Astrocyte (in vitro differentiated cells and primary cell): ENCODE measurements around the gene IRF4. TPM values are rescaled to one million over a fixed set of nuclear protein-coding genes. Genes with fewer than 3 reads are reported as not detected.

Experiments used
- DNase-seq: peaks from one replicate; pipeline ENCODE4 v3.0.0-alpha.2; 2010; ENCODE audit warnings: low read depth
- FAIRE-seq: peaks from 2 replicates; lab custom pipeline; 2011; peaks lifted over from hg19 to GRCh38; lab: Jason Lieb, UNC
- H2AFZ ChIP-seq: 2 replicates; pipeline ENCODE4 v1.6.0; 2012; ENCODE audit warnings: low read depth, low read length, inconsistent platforms
- H3K27ac ChIP-seq: 2 replicates; pipeline ENCODE4 v1.5.1; 2011; ENCODE audit warnings: low read depth, low read length, inconsistent platforms
- H3K27me3 ChIP-seq: 2 replicates; pipeline ENCODE4 v1.6.0; 2011; ENCODE audit warnings: low read length, inconsistent platforms; ENCODE audit not compliant: insufficient read depth
- H3K36me3 ChIP-seq: 2 replicates; pipeline ENCODE4 v1.5.1; 2011; ENCODE audit warnings: low read length, inconsistent platforms; ENCODE audit not compliant: insufficient read depth
- H3K4me1 ChIP-seq: 2 replicates; pipeline ENCODE4 v1.5.1; 2011; ENCODE audit warnings: low read length, inconsistent platforms; ENCODE audit not compliant: insufficient read depth
- H3K4me2 ChIP-seq: 2 replicates; pipeline ENCODE4 v1.6.0; 2012; ENCODE audit warnings: low read length, inconsistent platforms
- H3K4me3 ChIP-seq: 2 replicates; pipeline ENCODE4 v1.5.1; 2011; ENCODE audit warnings: low read depth, mild to moderate bottlenecking, low read length, inconsistent platforms; ENCODE audit not compliant: insufficient read depth
- H3K79me2 ChIP-seq: 2 replicates; pipeline ENCODE4 v1.6.0; 2012; ENCODE audit warnings: mild to moderate bottlenecking, low read length, inconsistent platforms; ENCODE audit not compliant: insufficient read depth
- H3K9ac ChIP-seq: 2 replicates; pipeline ENCODE4 v1.6.0; 2012; ENCODE audit warnings: mild to moderate bottlenecking, low read length, inconsistent platforms
- H3K9me3 ChIP-seq: 2 replicates; pipeline ENCODE4 v1.5.1; 2012; ENCODE audit warnings: low read depth, mild to moderate bottlenecking, low read length, inconsistent platforms; ENCODE audit not compliant: insufficient read depth
- H4K20me1 ChIP-seq: 2 replicates; pipeline ENCODE4 v1.6.0; 2012; ENCODE audit warnings: low read length, inconsistent platforms; ENCODE audit not compliant: insufficient read depth
- H3K27ac Mint-ChIP-seq: one replicate; pipeline ENCODE4 v1.8.0; 2021; ENCODE audit warnings: mild to moderate bottlenecking, mixed read lengths; ENCODE audit not compliant: unreplicated experiment
- H3K27me3 Mint-ChIP-seq: one replicate; pipeline ENCODE4 v1.8.0; 2021; ENCODE audit warnings: low read depth, mixed read lengths; ENCODE audit not compliant: unreplicated experiment
- H3K36me3 Mint-ChIP-seq: one replicate; pipeline ENCODE4 v1.8.0; 2021; ENCODE audit warnings: low read depth, mixed read lengths; ENCODE audit not compliant: unreplicated experiment
- H3K4me1 Mint-ChIP-seq: one replicate; pipeline ENCODE4 v1.8.0; 2021; ENCODE audit warnings: low read depth, mixed read lengths; ENCODE audit not compliant: unreplicated experiment
- H3K4me3 Mint-ChIP-seq: one replicate; pipeline ENCODE4 v1.8.0; 2021; ENCODE audit warnings: mild to moderate bottlenecking, moderate library complexity, mixed read lengths; ENCODE audit not compliant: unreplicated experiment
- H3K9me3 Mint-ChIP-seq: one replicate; pipeline ENCODE4 v1.8.0; 2021; ENCODE audit warnings: mild to moderate bottlenecking, mixed read lengths; ENCODE audit not compliant: unreplicated experiment
- CTCF ChIP-seq: IDR thresholded peaks from 2 replicates; pipeline ENCODE4 v1.5.1; 2011; ENCODE audit warnings: low read depth, mild to moderate bottlenecking, inconsistent platforms, low read length, moderate library complexity; ENCODE audit not compliant: insufficient read depth
- EZH2 ChIP-seq: IDR thresholded peaks from 2 replicates; pipeline ENCODE4 v1.6.1; 2012; ENCODE audit warnings: mild to moderate bottlenecking, low read length, inconsistent platforms; ENCODE audit not compliant: insufficient read depth
- total RNA-seq: library from RNA; stranded (reverse); gene quantifications from 2 replicates; pipeline ENCODE4 v1.2.1, GENCODE V29; 2021

IRF4 gene
- total RNA-seq, 1 donor from 2014 or later, result 0.30 TPM

DNA sequence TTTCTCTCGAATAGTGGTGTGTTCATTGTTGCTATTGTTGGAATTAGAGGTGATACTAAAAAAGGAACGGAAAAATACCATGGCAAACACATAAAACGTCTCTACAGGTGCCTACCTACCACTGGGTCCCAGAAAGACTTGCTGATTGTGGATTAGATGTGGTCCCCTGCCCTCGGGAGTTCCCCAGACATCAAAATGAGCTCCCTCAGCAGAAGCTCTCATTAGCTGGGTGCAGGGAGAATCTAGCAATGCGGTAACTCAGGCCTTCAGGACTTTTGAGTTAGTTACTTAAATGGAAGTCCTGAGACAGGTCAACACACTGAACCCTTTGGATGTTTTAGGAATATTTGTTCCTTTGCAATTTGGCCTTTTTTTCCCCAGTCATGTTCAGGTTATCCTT lies 6.1 kb downstream of the IRF4 start:
- Histone ChIP-seq H3K4me1 (no peaks in the 10 kb centered on the region), H4K20me1 (no peaks in the 10 kb centered on the region), H3K9ac (no peak overlapping the region), H3K4me2 (no peak overlapping the region), H3K27me3 (peaks cover 37% of the 10 kb centered on the region), H3K4me3 (no peak overlapping the region), H2AFZ (no peak overlapping the region), H3K27ac (no peak overlapping the region), H3K9me3 (no peaks in the 10 kb centered on the region), H3K36me3 (no peaks in the 10 kb centered on the region), H3K79me2 (no peaks in the 10 kb centered on the region)
- Mint-ChIP-seq H3K9me3 (peaks cover 3% of the 10 kb centered on the region), H3K27ac (peak overlapping the region; percentile 43), H3K4me1 (peaks cover 2% of the 10 kb centered on the region), H3K36me3 (peaks cover 2% of the 10 kb centered on the region), H3K4me3 (no peak overlapping the region), H3K27me3 (peaks cover 76% of the 10 kb centered on the region)
- FAIRE-seq, result no peak
- no peak for TF ChIP-seq CTCF
- no peak for TF ChIP-seq EZH2
- DNase-seq, result no peak

DNA sequence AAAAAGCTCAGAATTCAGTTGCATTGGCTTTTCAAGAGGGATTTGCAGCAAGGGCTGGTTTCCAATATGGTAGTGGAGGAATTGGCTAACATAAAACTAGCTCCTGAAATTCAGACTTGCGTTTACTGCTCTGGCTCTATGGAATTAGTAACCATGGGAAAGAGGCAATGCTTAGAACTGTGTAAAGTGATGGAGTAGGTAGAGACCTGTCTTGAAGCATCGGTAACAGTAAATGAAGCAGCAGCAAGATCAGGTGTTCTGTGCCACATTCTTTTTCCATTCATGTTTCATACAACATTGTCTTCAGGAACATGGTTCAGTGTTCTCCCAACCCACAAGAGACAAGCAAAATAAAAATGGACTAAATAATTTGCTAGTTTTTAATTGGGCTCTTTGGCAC lies 6.5 kb downstream of the IRF4 start:
- no peak overlapping the region for H2AFZ ChIP-seq
- peaks cover 2% of the 10 kb centered on the region for H3K4me1 Mint-ChIP-seq
- DNase-seq (no peak), FAIRE-seq (no peak)
- no peak overlapping the region for H3K9ac ChIP-seq
- no peaks in the 10 kb centered on the region for H4K20me1 ChIP-seq
- H3K4me1 ChIP-seq, result no peaks in the 10 kb centered on the region
- H3K36me3 ChIP-seq, result no peaks in the 10 kb centered on the region
- peaks cover 74% of the 10 kb centered on the region for H3K27me3 Mint-ChIP-seq
- H3K9me3 ChIP-seq, result no peaks in the 10 kb centered on the region
- H3K27me3 ChIP-seq, result peaks cover 36% of the 10 kb centered on the region
- H3K4me3 ChIP-seq, result no peak overlapping the region
- H3K4me3 Mint-ChIP-seq, result no peak overlapping the region
- H3K27ac Mint-ChIP-seq, result no peak overlapping the region
- H3K9me3 Mint-ChIP-seq, result peaks cover 7% of the 10 kb centered on the region
- no peak overlapping the region for H3K27ac ChIP-seq
- H3K79me2 ChIP-seq, result no peaks in the 10 kb centered on the region
- TF ChIP-seq CTCF, result no peak
- no peak for TF ChIP-seq EZH2
- H3K36me3 Mint-ChIP-seq, result peaks cover 2% of the 10 kb centered on the region
- H3K4me2 ChIP-seq, result no peak overlapping the region

- Histone ChIP-seq H3K27me3 (peaks cover 34% of the 10 kb centered on the region), H3K27ac (no peak overlapping the region), H3K9ac (no peak overlapping the region), H2AFZ (no peak overlapping the region), H3K4me3 (no peak overlapping the region), H3K4me2 (no peak overlapping the region), H3K9me3 (no peaks in the 10 kb centered on the region), H3K4me1 (no peaks in the 10 kb centered on the region), H3K79me2 (no peaks in the 10 kb centered on the region), H4K20me1 (no peaks in the 10 kb centered on the region), H3K36me3 (no peaks in the 10 kb centered on the region)
- TF ChIP-seq CTCF (no peak), EZH2 (no peak)
- Mint-ChIP-seq H3K4me1 (peaks cover 2% of the 10 kb centered on the region), H3K36me3 (peaks cover 2% of the 10 kb centered on the region), H3K27me3 (peaks cover 74% of the 10 kb centered on the region), H3K27ac (no peak overlapping the region), H3K9me3 (peaks cover 13% of the 10 kb centered on the region), H3K4me3 (peak overlapping the region; percentile 27)
- DNase-seq (no peak), FAIRE-seq (no peak)
Observed at GRCh38 chr6:398558-399078, 7.1 kb downstream of the IRF4 start.
